Smooth muscle cell (in vitro differentiated cells): Measurements from ENCODE around the gene SSR1. TPM values are rescaled to one million over a fixed set of nuclear protein-coding genes. Genes with fewer than 3 reads are reported as not detected.

ENCODE experiments used
- DNase-seq: peaks from one replicate; lab custom pipeline; 2025; ENCODE audit not compliant: unreplicated experiment; lab: John Stamatoyannopoulos, UW
- H2AFZ ChIP-seq: fragments of 200-600 bp; sonication (generic); 2 replicates; pipeline ENCODE4 v1.6.0; 2016; ENCODE audit warnings: antibody characterized with exemption, low read depth, mild to moderate bottlenecking
- H3F3A ChIP-seq: fragments of 200-600 bp; sonication (generic); 2 replicates; pipeline ENCODE4 v1.6.0; 2017; ENCODE audit warnings: antibody characterized with exemption, low read depth
- H3K27ac ChIP-seq: fragments of 200-600 bp; sonication (generic); 2 replicates; pipeline ENCODE4 v1.5.1; 2016; ENCODE audit warnings: low read depth, mild to moderate bottlenecking
- H3K27me3 ChIP-seq: fragments of 200-600 bp; sonication (generic); 2 replicates; pipeline ENCODE4 v1.6.1; 2016; ENCODE audit warnings: low read depth, mild to moderate bottlenecking
- H3K36me3 ChIP-seq: fragments of 200-600 bp; sonication (generic); 2 replicates; pipeline ENCODE4 v1.5.1; 2016; ENCODE audit warnings: low read depth
- H3K4me1 ChIP-seq: fragments of 200-600 bp; sonication (generic); 2 replicates; pipeline ENCODE4 v1.5.1; 2016; ENCODE audit warnings: low read depth
- H3K4me2 ChIP-seq: fragments of 200-600 bp; sonication (generic); 2 replicates; pipeline ENCODE4 v1.6.0; 2016; ENCODE audit warnings: mild to moderate bottlenecking
- H3K4me3 ChIP-seq: fragments of 200-600 bp; sonication (generic); 2 replicates; pipeline ENCODE4 v1.5.1; 2016; ENCODE audit warnings: mild to moderate bottlenecking
- H3K79me2 ChIP-seq: fragments of 200-600 bp; sonication (generic); 2 replicates; pipeline ENCODE4 v1.6.0; 2016; ENCODE audit warnings: low read depth, mild to moderate bottlenecking
- H3K9ac ChIP-seq: fragments of 200-600 bp; sonication (generic); 2 replicates; pipeline ENCODE4 v1.6.0; 2016; ENCODE audit warnings: low read depth
- H3K9me3 ChIP-seq: fragments of 200-600 bp; sonication (generic); replicated peaks from 2 replicates; pipeline ENCODE4 v1.5.1; 2016; ENCODE audit warnings: low read depth
- H4K20me1 ChIP-seq: fragments of 200-600 bp; sonication (generic); 2 replicates; pipeline ENCODE4 v1.6.0; 2016; ENCODE audit warnings: low read depth
- CTCF ChIP-seq: fragments of 200-600 bp; sonication (generic); IDR thresholded peaks from 2 replicates; pipeline ENCODE4 v1.5.1; 2017; ENCODE audit warnings: borderline replicate concordance, mild to moderate bottlenecking, antibody characterized with exemption; ENCODE audit not compliant: insufficient read depth, poor library complexity, severe bottlenecking
- WGBS: methylation state at CpG from one replicate; pipeline ENCODE4 v1.1.7; 2016; ENCODE audit warnings: low lambda C conversion rate; 5-methylcytosine and 5-hydroxymethylcytosine counted together
- polyA plus RNA-seq: library from polyadenylated mRNA; unstranded; fragments of >200 nt; fragmentation: Nextera tagmentation; extraction: Ambion mirVana; gene quantifications from 2 replicates; pipeline ENCODE4 v1.2.1, GENCODE V29; 2016
- total RNA-seq: library from RNA; depleted of rRNA; stranded (reverse); fragments of >200 nt; gene quantifications from 2 replicates; pipeline ENCODE4 v1.2.3, GENCODE V29; 2014

Gene SSR1
- total and polyA plus RNA-seq, 2 experiments from 2014 or later = 304 to 306 TPM

GRCh38 chr6:7307533-7307932 lies 5.5 kb downstream of the SSR1 start:
- TF ChIP-seq CTCF = no peak
- Histone ChIP-seq H2AFZ (no peak overlapping the region), H3K79me2 (peaks cover 96% of the 10 kb centered on the region), H4K20me1 (peaks cover 94% of the 10 kb centered on the region), H3K4me1 (peaks cover 16% of the 10 kb centered on the region), H3K4me3 (no peak overlapping the region), H3K27me3 (no peaks in the 10 kb centered on the region), H3F3A (no peaks in the 10 kb centered on the region), H3K36me3 (peaks cover 13% of the 10 kb centered on the region), H3K9me3 (no peaks in the 10 kb centered on the region), H3K9ac (no peak overlapping the region), H3K4me2 (no peak overlapping the region), H3K27ac (no peak overlapping the region)
- no peak for DNase-seq
- 100% methylated on average over 5 of the region's 5 CpGs for WGBS

DNA sequence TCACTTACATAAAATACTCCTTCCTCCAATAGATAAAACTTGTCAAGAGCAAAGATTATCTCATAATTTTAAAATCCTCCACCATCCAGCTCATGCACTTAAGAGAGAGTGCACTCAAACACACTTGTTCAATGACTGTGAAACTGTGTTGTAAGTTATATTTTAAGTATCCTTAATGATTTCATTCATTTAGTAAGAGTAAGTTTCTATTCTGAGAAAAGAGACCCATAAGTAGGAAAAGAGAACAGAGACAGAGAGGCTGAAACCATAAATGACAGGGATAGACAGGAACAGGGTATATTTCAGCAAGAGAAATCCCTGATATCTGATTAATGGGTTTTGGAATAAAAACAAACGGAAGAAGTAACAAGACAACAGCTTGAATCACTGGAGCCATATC lies 8.2 kb downstream of the SSR1 start:
- Histone ChIP-seq H3K4me1 (no peaks in the 10 kb centered on the region), H3K36me3 (peaks cover 39% of the 10 kb centered on the region), H3K4me2 (no peak overlapping the region), H3K4me3 (no peak overlapping the region), H3K27me3 (no peaks in the 10 kb centered on the region), H4K20me1 (peaks cover 96% of the 10 kb centered on the region), H3K9ac (no peak overlapping the region), H3F3A (no peaks in the 10 kb centered on the region), H3K9me3 (no peaks in the 10 kb centered on the region), H2AFZ (no peak overlapping the region), H3K79me2 (peaks cover 94% of the 10 kb centered on the region), H3K27ac (no peak overlapping the region)
- TF ChIP-seq CTCF = no peak
- 80% methylated on average over 1 of the region's 1 CpG for WGBS
- DNase-seq = no peak

DNA sequence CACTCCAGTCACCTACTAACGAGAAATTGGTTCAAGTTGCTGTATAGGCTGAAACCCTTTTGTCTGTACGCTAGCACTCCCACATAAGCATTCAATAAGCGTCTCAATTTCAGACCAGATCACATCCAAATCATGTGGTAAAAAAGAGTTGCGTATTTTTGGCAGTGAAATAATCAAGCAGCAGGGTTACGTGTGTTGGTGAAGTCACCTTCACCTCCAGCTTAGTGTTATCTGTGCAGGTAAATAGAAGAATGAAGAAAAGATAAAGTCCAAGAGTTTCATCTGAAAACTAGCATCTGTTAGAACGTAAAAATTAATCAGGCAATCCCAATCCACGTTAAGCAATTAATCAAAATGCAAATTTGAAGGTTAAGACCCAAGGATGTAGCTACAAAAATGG lies 11.3 kb downstream of the SSR1 start:
- H3K4me3 ChIP-seq = no peak overlapping the region
- no peak for DNase-seq
- H2AFZ ChIP-seq = no peak overlapping the region
- H3K4me1 ChIP-seq = no peaks in the 10 kb centered on the region
- peaks cover 46% of the 10 kb centered on the region for H3K36me3 ChIP-seq
- H3F3A ChIP-seq = no peaks in the 10 kb centered on the region
- H3K9me3 ChIP-seq = no peaks in the 10 kb centered on the region
- no peaks in the 10 kb centered on the region for H3K27me3 ChIP-seq
- H3K4me2 ChIP-seq = no peak overlapping the region
- no peak overlapping the region for H3K27ac ChIP-seq
- TF ChIP-seq CTCF = no peak
- 90% methylated on average over 7 of the region's 7 CpGs for WGBS
- H3K9ac ChIP-seq = no peak overlapping the region
- H4K20me1 ChIP-seq = peaks cover 100% of the 10 kb centered on the region
- H3K79me2 ChIP-seq = peaks cover 74% of the 10 kb centered on the region

DNA sequence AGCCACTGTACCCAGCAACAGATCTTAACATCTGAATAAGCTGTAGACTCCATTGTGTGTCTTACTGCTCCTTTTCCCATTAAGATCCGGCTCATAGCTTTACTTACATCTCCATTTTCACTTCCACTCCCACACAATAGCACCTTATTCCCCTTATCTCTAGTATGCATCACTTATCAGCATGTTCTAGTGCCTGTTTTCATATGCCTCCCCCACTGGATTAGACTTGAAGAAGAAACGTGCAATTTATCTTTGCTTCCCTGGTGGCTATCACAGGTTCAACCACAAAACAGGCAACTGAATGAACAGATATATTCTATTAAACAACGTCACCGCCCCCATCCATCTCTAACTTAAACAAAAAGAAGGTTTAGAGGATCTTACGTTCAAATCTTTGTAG lies 12.1 kb downstream of the SSR1 start:
- Histone ChIP-seq H3K4me1 (no peaks in the 10 kb centered on the region), H4K20me1 (peaks cover 100% of the 10 kb centered on the region), H3K27ac (no peak overlapping the region), H3K36me3 (peaks cover 51% of the 10 kb centered on the region), H2AFZ (no peak overlapping the region), H3K9ac (no peak overlapping the region), H3K9me3 (no peaks in the 10 kb centered on the region), H3K79me2 (peaks cover 76% of the 10 kb centered on the region), H3K4me3 (no peak overlapping the region), H3F3A (no peaks in the 10 kb centered on the region), H3K27me3 (no peaks in the 10 kb centered on the region), H3K4me2 (no peak overlapping the region)
- no peak for TF ChIP-seq CTCF
- no peak for DNase-seq
- WGBS = 83% methylated on average over 5 of the region's 5 CpGs
